Progenitor cell of endocrine pancreas (in vitro differentiated cells): ENCODE results near the gene TFF1. TPM values are rescaled to one million over a fixed set of nuclear protein-coding genes. Genes with fewer than 3 reads are reported as not detected.

Source experiments
- DNase-seq: peaks from one replicate; pipeline ENCODE4 v3.0.0; 2021; ENCODE audit warnings: low spot score; ENCODE audit not compliant: unreplicated experiment
- H3K27ac Mint-ChIP-seq: 2 replicates; pipeline ENCODE4 v1.8.0; 2021; ENCODE audit warnings: mild to moderate bottlenecking, moderate library complexity, mixed read lengths
- H3K27me3 Mint-ChIP-seq: 2 replicates; pipeline ENCODE4 v1.8.0; 2021; ENCODE audit warnings: mixed read lengths
- H3K36me3 Mint-ChIP-seq: 2 replicates; pipeline ENCODE4 v1.8.0; 2022; ENCODE audit warnings: mixed read lengths; ENCODE audit not compliant: insufficient read depth
- H3K4me1 Mint-ChIP-seq: 2 replicates; pipeline ENCODE4 v1.8.0; 2021; ENCODE audit warnings: low read depth, mixed read lengths
- H3K4me3 Mint-ChIP-seq: 2 replicates; pipeline ENCODE4 v1.8.0; 2021; ENCODE audit warnings: low read depth, mild to moderate bottlenecking, moderate library complexity, mixed read lengths
- H3K9me3 Mint-ChIP-seq: 2 replicates; pipeline ENCODE4 v1.8.0; 2021; ENCODE audit warnings: low read depth, mixed read lengths
- CTCF ChIP-seq: fragments of 200-600 bp; sonication (generic); IDR thresholded peaks from one replicate; pipeline ENCODE4 v1.5.0; 2021; ENCODE audit warnings: antibody characterized with exemption, mild to moderate bottlenecking; ENCODE audit not compliant: unreplicated experiment
- total RNA-seq: library from RNA; stranded (reverse); gene quantifications from 2 replicates; pipeline ENCODE4 v1.2.1, GENCODE V29; 2021

Gene TFF1
- total RNA-seq, 1 donor from 2014 or later = 0.77 TPM

- no peak within 1 kb of the TSS for H3K27ac Mint-ChIP-seq
- no peak for TF ChIP-seq CTCF
- H3K36me3 Mint-ChIP-seq = no peaks in the 10 kb centered on the region
- H3K27me3 Mint-ChIP-seq = peaks cover 11% of the 10 kb centered on the region
- H3K4me1 Mint-ChIP-seq = peaks cover 10% of the 10 kb centered on the region
- H3K9me3 Mint-ChIP-seq = peaks cover 6% of the 10 kb centered on the region
- no peak for DNase-seq
- H3K4me3 Mint-ChIP-seq = peak within 1 kb of the TSS; percentile 4
Measured at GRCh38 chr21:42350927-42351426, 15.4 kb downstream of the TFF1 start, which contains the start of gene TFF2. Gene TFF2, minus strand, starts transcription at chr21:42350994. Its CDS starts 37 bp downstream, at chr21:42350957.

DNA sequence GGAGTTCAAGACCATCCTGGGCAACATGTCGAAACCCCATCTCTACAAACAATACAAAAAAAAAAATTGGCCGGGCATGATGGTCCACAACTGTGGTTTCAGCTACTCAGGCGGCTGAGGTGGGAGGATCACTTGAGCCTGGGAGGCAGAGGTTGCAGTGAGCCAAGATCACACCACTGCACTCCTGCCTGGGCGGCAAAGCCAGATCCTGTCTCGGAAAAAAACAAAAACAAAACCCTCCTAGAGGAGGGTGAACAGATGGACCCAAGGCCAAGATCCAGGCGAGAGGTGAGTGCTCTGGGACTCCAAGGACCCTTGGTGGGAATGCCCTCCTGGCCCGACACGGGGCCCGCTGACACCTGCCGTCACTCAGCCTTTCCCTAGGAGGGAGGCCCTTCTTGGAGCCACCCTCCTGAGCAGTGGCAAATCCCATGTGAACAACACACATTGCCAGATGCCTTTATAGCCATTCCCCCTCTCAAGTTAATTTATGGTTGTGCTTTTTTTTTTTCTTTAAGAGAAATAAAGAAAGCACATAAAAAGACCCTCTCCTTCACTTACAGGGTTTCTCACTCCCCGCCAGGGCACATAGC lies 15.9 kb downstream of the TFF1 start:
- Mint-ChIP-seq H3K4me1 (peaks cover 10% of the 10 kb centered on the region), H3K27me3 (peaks cover 11% of the 10 kb centered on the region), H3K27ac (no peak overlapping the region), H3K9me3 (peaks cover 3% of the 10 kb centered on the region), H3K4me3 (no peak overlapping the region), H3K36me3 (no peaks in the 10 kb centered on the region)
- DNase-seq = no peak
- TF ChIP-seq CTCF = no peak

DNA sequence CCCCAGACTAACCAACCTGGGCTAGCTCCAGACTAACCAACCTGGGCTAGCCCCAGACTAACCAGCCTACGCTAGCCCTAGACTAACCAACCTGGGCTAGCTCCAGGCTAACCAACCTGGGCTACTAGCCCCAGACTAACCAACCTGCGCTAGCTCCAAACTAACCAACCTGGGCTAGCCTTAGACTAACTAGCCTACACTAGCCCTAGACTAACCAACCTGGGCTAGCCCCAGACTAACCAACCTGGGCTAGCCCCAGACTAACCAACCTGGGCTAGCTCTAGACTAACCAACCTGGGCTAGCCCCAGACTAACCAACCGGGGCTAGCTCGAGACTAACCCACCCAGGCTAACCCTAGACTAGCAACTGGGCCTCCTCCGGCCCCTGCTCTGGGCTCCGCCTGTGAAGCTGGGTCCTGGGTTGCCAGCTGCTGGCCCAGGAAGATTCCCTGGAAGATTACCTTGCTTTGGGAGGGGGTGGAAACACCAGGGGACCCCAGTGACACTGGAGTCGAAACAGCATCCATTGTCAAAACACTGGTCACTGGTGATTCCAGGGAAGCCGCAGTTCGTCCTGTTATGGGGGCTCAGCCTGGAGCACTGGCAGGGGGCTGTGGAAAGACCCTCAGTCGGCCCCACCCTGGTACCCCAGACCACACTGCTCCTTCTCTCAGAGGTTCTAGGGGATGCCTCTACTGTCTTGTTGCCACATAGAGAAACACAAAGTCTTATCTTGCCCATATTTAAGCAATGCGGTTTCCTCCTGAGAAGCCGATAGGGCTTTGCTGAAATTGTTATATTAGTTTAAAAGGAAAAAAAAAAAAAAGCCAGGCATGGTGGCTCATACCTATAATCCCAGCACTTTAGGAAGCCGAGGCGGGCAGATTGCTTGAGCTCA lies 16.7 kb downstream of the TFF1 start:
- Mint-ChIP-seq H3K36me3 (no peaks in the 10 kb centered on the region), H3K4me1 (peaks cover 10% of the 10 kb centered on the region), H3K9me3 (no peaks in the 10 kb centered on the region), H3K27ac (no peak overlapping the region), H3K27me3 (peaks cover 11% of the 10 kb centered on the region), H3K4me3 (no peak overlapping the region)
- no peak for TF ChIP-seq CTCF
- no peak for DNase-seq

DNA sequence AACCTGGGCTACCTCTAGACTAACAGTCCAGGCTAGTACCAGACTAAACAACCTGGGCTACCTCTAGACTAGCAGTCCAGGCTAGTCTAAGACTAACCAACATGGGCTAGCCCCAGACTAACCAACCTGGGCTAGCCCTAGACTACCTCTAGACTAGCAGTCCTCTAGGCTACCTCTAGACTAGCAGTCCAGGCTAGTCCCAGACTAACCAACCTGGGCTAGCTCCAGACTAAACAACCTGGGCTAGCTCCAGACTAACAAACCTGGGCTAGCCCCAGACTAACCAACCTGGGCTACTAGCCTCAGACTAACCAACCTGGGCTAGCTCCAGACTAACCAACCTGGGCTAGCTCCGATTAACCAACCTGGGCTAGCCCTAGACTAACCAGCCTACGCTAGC lies 17.6 kb downstream of the TFF1 start:
- H3K36me3 Mint-ChIP-seq = no peaks in the 10 kb centered on the region
- H3K27me3 Mint-ChIP-seq = peaks cover 11% of the 10 kb centered on the region
- no peak for TF ChIP-seq CTCF
- peaks cover 10% of the 10 kb centered on the region for H3K4me1 Mint-ChIP-seq
- DNase-seq = no peak
- no peak overlapping the region for H3K4me3 Mint-ChIP-seq
- H3K27ac Mint-ChIP-seq = no peak overlapping the region
- H3K9me3 Mint-ChIP-seq = no peaks in the 10 kb centered on the region

DNA sequence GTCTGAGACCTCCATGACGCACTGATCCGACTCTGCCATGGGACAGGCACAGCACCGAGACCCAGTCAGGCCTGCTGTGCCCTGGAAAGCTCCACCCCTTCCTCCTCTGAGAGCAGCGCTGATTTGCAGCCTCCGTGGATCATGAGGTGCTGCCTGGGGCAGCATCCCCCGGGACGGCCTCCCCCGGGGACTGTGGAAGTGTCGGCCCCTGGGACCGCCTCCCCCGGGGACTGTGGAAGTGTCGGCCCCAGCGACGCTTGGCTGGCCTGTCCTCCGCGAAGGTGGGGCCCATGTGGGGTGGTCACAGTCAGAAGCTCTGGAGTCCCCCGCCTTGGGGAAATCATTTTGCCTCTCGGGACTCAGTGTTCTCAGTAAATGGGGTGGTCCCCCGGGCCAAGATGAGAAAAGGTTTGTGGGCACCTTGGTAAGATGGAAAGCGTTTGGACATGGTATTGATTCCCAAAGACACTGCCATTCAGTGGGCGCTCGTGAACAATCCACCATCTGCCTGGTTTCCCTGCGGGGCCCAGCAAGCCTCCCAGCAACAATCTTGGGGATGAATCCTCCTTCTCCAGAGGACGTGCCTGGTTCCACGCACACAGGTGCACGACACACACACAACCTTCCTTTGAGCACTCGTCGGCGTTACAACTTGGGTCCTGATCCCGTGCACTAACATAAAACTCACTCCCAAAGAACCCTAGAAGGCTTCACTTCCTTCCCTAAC lies 18.6 kb downstream of the TFF1 start:
- no peak overlapping the region for H3K4me3 Mint-ChIP-seq
- H3K27ac Mint-ChIP-seq = peak overlapping the region; percentile 16
- H3K9me3 Mint-ChIP-seq = no peaks in the 10 kb centered on the region
- no peak for DNase-seq
- no peak for TF ChIP-seq CTCF
- peaks cover 2% of the 10 kb centered on the region for H3K27me3 Mint-ChIP-seq
- no peaks in the 10 kb centered on the region for H3K36me3 Mint-ChIP-seq
- peaks cover 10% of the 10 kb centered on the region for H3K4me1 Mint-ChIP-seq
